ENCODE data around the gene CD200.

The CD200 gene

GRCh38 chr3:112308151-112308911 lies 24.6 kb upstream of the CD200 start:
- no peak for DNase-seq (ENCODE audit: low spot score)
- in situ Hi-C loops (cut with MboI; ENCODE audit: low pct_unique_long_range_greater_than_20kb, low sequenced_read_pairs, unreplicated experiment), result no loop called here
- TF ChIP-seq CTCF (IDR thresholded peaks at IDR 0.05; ENCODE audit: extremely low read depth, insufficient read depth, missing control alignments), result no peak

- in situ Hi-C loops (cut with MboI; ENCODE audit: low pct_unique_long_range_greater_than_20kb, low sequenced_read_pairs, unreplicated experiment), result no loop called here
- no peak for TF ChIP-seq CTCF (IDR thresholded peaks at IDR 0.05; ENCODE audit: extremely low read depth, insufficient read depth, missing control alignments)
- no peak for DNase-seq (ENCODE audit: low spot score)
Measured at GRCh38 chr3:112314649-112315048, 18.3 kb upstream of the CD200 start.

- no peak for DNase-seq (ENCODE audit: low spot score)
- TF ChIP-seq CTCF (IDR thresholded peaks at IDR 0.05; ENCODE audit: extremely low read depth, insufficient read depth, missing control alignments), result no peak
- in situ Hi-C loops (cut with MboI; ENCODE audit: low pct_unique_long_range_greater_than_20kb, low sequenced_read_pairs, unreplicated experiment), result no loop called here
Measured at GRCh38 chr3:112315791-112316190, 17.2 kb upstream of the CD200 start.

- no peak for TF ChIP-seq CTCF (IDR thresholded peaks at IDR 0.05; ENCODE audit: extremely low read depth, insufficient read depth, missing control alignments)
- no peak for DNase-seq (ENCODE audit: low spot score)
- in situ Hi-C loops (cut with MboI; ENCODE audit: low pct_unique_long_range_greater_than_20kb, low sequenced_read_pairs, unreplicated experiment), result loop anchor here (10.0 kb wide), 1 partner anchor 205 kb away; no protein-coding TSS in a partner anchor
Measured at GRCh38 chr3:112319516-112320276, 13.3 kb upstream of the CD200 start.

GRCh38 chr3:112320691-112321090 lies 12.3 kb upstream of the CD200 start:
- TF ChIP-seq CTCF (IDR thresholded peaks at IDR 0.05; ENCODE audit: extremely low read depth, insufficient read depth, missing control alignments), result no peak
- DNase-seq (ENCODE audit: low spot score), result no peak
- in situ Hi-C loops (cut with MboI; ENCODE audit: low pct_unique_long_range_greater_than_20kb, low sequenced_read_pairs, unreplicated experiment), result loop anchor here (10.0 kb wide), 1 partner anchor 204 kb away; no protein-coding TSS in a partner anchor

- TF ChIP-seq CTCF (IDR thresholded peaks at IDR 0.05; ENCODE audit: extremely low read depth, insufficient read depth, missing control alignments), result no peak
- in situ Hi-C loops (cut with MboI; ENCODE audit: low pct_unique_long_range_greater_than_20kb, low sequenced_read_pairs, unreplicated experiment), result loop anchor here (10.0 kb wide), 1 partner anchor 203 kb away; no protein-coding TSS in a partner anchor
- no peak for DNase-seq (ENCODE audit: low spot score)
Measured at GRCh38 chr3:112321867-112322652, 10.9 kb upstream of the CD200 start.
